NCI-H69 (cell line): ENCODE data around the gene GATAD1.
"Not testable (repeated sequence)": the region's sequence is repeated elsewhere in the genome, so short reads cannot be mapped to it uniquely, and the experiment has no call there.

Experiments used
- DNase-seq: peaks from one replicate; lab custom pipeline; 2025; lab: John Stamatoyannopoulos, UW

The GATAD1 gene

GRCh38 chr7:92447345-92448204 lies at the start of gene GATAD1:
GATAD1 (plus strand) TSS chr7:92447482; CDS start chr7:92447730, 248 bp downstream.
- peak; percentile 97 for DNase-seq

GRCh38 chr7:92397542-92397941 lies 49.7 kb upstream of the GATAD1 start:
- DNase-seq, result no peak

- DNase-seq, result peak; percentile 31
Observed at GRCh38 chr7:92400013-92400412, 47.3 kb upstream of the GATAD1 start.

GRCh38 chr7:92402920-92403759 lies 44.1 kb upstream of the GATAD1 start:
- no peak for DNase-seq

- DNase-seq, result no peak
Observed at GRCh38 chr7:92403760-92404074, 43.6 kb upstream of the GATAD1 start.

GRCh38 chr7:92404170-92404614 lies 43.1 kb upstream of the GATAD1 start:
- peak; percentile 64 for DNase-seq

- DNase-seq, result no peak
Observed at GRCh38 chr7:92409357-92409756, 37.9 kb upstream of the GATAD1 start.

- DNase-seq, result not testable (repeated sequence)
Observed at GRCh38 chr7:92410162-92410561, 37.1 kb upstream of the GATAD1 start.

- DNase-seq, result peak; percentile 59
Observed at GRCh38 chr7:92412745-92413144, 34.5 kb upstream of the GATAD1 start.

GRCh38 chr7:92413550-92413949 lies 33.7 kb upstream of the GATAD1 start:
- peak; percentile 11 for DNase-seq

- DNase-seq, result no peak
Observed at GRCh38 chr7:92415225-92415624, 32.1 kb upstream of the GATAD1 start.

GRCh38 chr7:92417913-92418312 lies 29.4 kb upstream of the GATAD1 start:
- DNase-seq, result peak; percentile 31

- DNase-seq, result peak; percentile 96
Observed at GRCh38 chr7:92421676-92422435, 25.4 kb upstream of the GATAD1 start.

GRCh38 chr7:92422926-92423325 lies 24.4 kb upstream of the GATAD1 start:
- no peak for DNase-seq

- peak; percentile 31 for DNase-seq
Observed at GRCh38 chr7:92423710-92424131, 23.6 kb upstream of the GATAD1 start.

- DNase-seq, result no peak
Observed at GRCh38 chr7:92425311-92425947, 21.9 kb upstream of the GATAD1 start.

- DNase-seq, result no peak
Observed at GRCh38 chr7:92427193-92427592, 20.1 kb upstream of the GATAD1 start.

GRCh38 chr7:92432299-92432946 lies 14.9 kb upstream of the GATAD1 start:
- no peak for DNase-seq

- DNase-seq, result no peak
Observed at GRCh38 chr7:92433019-92433418, 14.3 kb upstream of the GATAD1 start.

- DNase-seq, result no peak
Observed at GRCh38 chr7:92435542-92435941, 11.7 kb upstream of the GATAD1 start.
